NOMO-1 treated with dmso at 0.1 percent for 144 hours (cell line): ENCODE results near the gene SGPL1.
"Not testable (repeated sequence)": the region's sequence is repeated elsewhere in the genome, so short reads cannot be mapped to it uniquely, and the experiment has no call there.

Source experiments
- DNase-seq: peaks from one replicate; lab custom pipeline; 2025; ENCODE audit not compliant: unreplicated experiment; lab: John Stamatoyannopoulos, UW

The SGPL1 gene

GRCh38 chr10:70815504-70816219, at the start of gene SGPL1:
Gene SGPL1, plus strand, starts transcription at chr10:70815948. Its CDS starts 906 bp downstream, at chr10:70816854.
- peak; percentile 75 for DNase-seq

- not testable (repeated sequence) for DNase-seq
Measured at GRCh38 chr10:70768026-70768685, 47.6 kb upstream of the SGPL1 start.

GRCh38 chr10:70769121-70769520, 46.6 kb upstream of the SGPL1 start:
- DNase-seq, result no peak

GRCh38 chr10:70770001-70770400, 45.7 kb upstream of the SGPL1 start:
- DNase-seq, result no peak

GRCh38 chr10:70770516-70770915, 45.2 kb upstream of the SGPL1 start:
- DNase-seq, result not testable (repeated sequence)

- no peak for DNase-seq
Measured at GRCh38 chr10:70771311-70772194, 44.2 kb upstream of the SGPL1 start.

GRCh38 chr10:70772627-70773026, 43.1 kb upstream of the SGPL1 start:
- no peak for DNase-seq

- DNase-seq, result no peak
Measured at GRCh38 chr10:70773461-70773860, 42.3 kb upstream of the SGPL1 start.

- no peak for DNase-seq
Measured at GRCh38 chr10:70773965-70774809, 41.6 kb upstream of the SGPL1 start.

- DNase-seq, result no peak
Measured at GRCh38 chr10:70774810-70775678, 40.7 kb upstream of the SGPL1 start.

- no peak for DNase-seq
Measured at GRCh38 chr10:70775679-70776454, 39.9 kb upstream of the SGPL1 start.

- DNase-seq, result no peak
Measured at GRCh38 chr10:70776455-70777005, 39.2 kb upstream of the SGPL1 start.

GRCh38 chr10:70777063-70777875, 38.5 kb upstream of the SGPL1 start:
- DNase-seq, result no peak

- DNase-seq, result no peak
Measured at GRCh38 chr10:70778267-70778924, 37.4 kb upstream of the SGPL1 start.

GRCh38 chr10:70779088-70779487, 36.7 kb upstream of the SGPL1 start:
- no peak for DNase-seq

GRCh38 chr10:70779511-70780369, 36.0 kb upstream of the SGPL1 start:
- DNase-seq, result no peak
